Epithelial cell of proximal tubule (primary cell): ENCODE measurements around the gene TJAP1. TPM values are rescaled to one million over a fixed set of nuclear protein-coding genes. Genes with fewer than 3 reads are reported as not detected.
"Not testable (repeated sequence)": the region's sequence is repeated elsewhere in the genome, so short reads cannot be mapped to it uniquely, and the experiment has no call there.

ENCODE experiments used
- DNase-seq: peaks from one replicate; pipeline ENCODE4 v3.0.0-alpha.2; 2011; ENCODE audit warnings: low read depth
- H3K4me3 ChIP-seq: 2 replicates; pipeline ENCODE4 v1.5.1; 2011; ENCODE audit warnings: low read depth, mild to moderate bottlenecking, low read length
- CTCF ChIP-seq: conservative IDR thresholded peaks from 2 replicates; pipeline ENCODE4 v1.5.1; 2012; ENCODE audit warnings: low read depth, mild to moderate bottlenecking, low read length
- total RNA-seq: library from RNA; depleted of rRNA; stranded (reverse); fragments of >200 nt; gene quantifications from 2 replicates; pipeline ENCODE4 v1.2.3, GENCODE V29; 2015

The TJAP1 gene
- total RNA-seq, 1 donor from 2014 or later: 17.8 TPM

- no peak for TF ChIP-seq CTCF
- H3K4me3 ChIP-seq: no peak overlapping the region
- DNase-seq: no peak
Measured at GRCh38 chr6:43460032-43460431, 17.3 kb upstream of the TJAP1 start.

- H3K4me3 ChIP-seq: no peak overlapping the region
- TF ChIP-seq CTCF: no peak
- no peak for DNase-seq
Measured at GRCh38 chr6:43461936-43462335, 15.4 kb upstream of the TJAP1 start.

GRCh38 chr6:43464337-43464736 lies 13.0 kb upstream of the TJAP1 start:
- no peak for TF ChIP-seq CTCF
- no peak overlapping the region for H3K4me3 ChIP-seq
- DNase-seq: no peak

- no peak overlapping the region for H3K4me3 ChIP-seq
- no peak for TF ChIP-seq CTCF
- DNase-seq: no peak
Measured at GRCh38 chr6:43465948-43466347, 11.4 kb upstream of the TJAP1 start.

GRCh38 chr6:43467265-43467664 lies 10.1 kb upstream of the TJAP1 start:
- not testable (repeated sequence) for H3K4me3 ChIP-seq, DNase-seq

- DNase-seq: no peak
- TF ChIP-seq CTCF: no peak
- H3K4me3 ChIP-seq: no peak overlapping the region
Measured at GRCh38 chr6:43467752-43468151, 9.6 kb upstream of the TJAP1 start.

GRCh38 chr6:43468240-43468639 lies 9.1 kb upstream of the TJAP1 start:
- no peak overlapping the region for H3K4me3 ChIP-seq
- DNase-seq: no peak
- no peak for TF ChIP-seq CTCF
